Liver (tissue), 9 donors: ENCODE measurements around the gene TUBB3. TPM values are rescaled to one million over a fixed set of nuclear protein-coding genes. Genes with fewer than 3 reads are reported as not detected.

Experiments
- DNase-seq: peaks from one replicate; pipeline ENCODE4 v3.0.0-alpha.2; 2017; ENCODE audit warnings: low spot score
- H3K27ac ChIP-seq, 2 donors: one replicate each; pipeline ENCODE4 v1.7.0; 2013; ENCODE audit warnings: inconsistent platforms in 2 of 2, low read length in 2 of 2, control low read depth in 1 of 2, low read depth in 1 of 2, mild to moderate bottlenecking in 1 of 2
- H3K27me3 ChIP-seq, 4 donors: one replicate each; pipeline versions ENCODE4 v1.6.1 to v1.7.0; 2013; ENCODE audit warnings: low read length in 3 of 4, inconsistent platforms in 1 of 4, mild to moderate bottlenecking in 1 of 4, moderate library complexity in 1 of 4; ENCODE audit not compliant: control insufficient read depth in 4 of 4, insufficient read depth in 4 of 4
- H3K36me3 ChIP-seq, 4 donors: one replicate each; pipeline versions ENCODE4 v1.6.1 to v1.7.0; 2013; ENCODE audit warnings: low read length in 3 of 4, mild to moderate bottlenecking in 3 of 4, low read depth in 1 of 4, moderate library complexity in 1 of 4; ENCODE audit not compliant: control insufficient read depth in 4 of 4, insufficient read depth in 3 of 4
- H3K4me1 ChIP-seq, 4 donors: one replicate each; pipeline versions ENCODE4 v1.6.1 to v1.7.0; 2013; ENCODE audit warnings: low read length in 3 of 4, mild to moderate bottlenecking in 3 of 4, moderate library complexity in 1 of 4; ENCODE audit not compliant: control insufficient read depth in 4 of 4, insufficient read depth in 4 of 4
- H3K4me3 ChIP-seq, 3 donors: one replicate each; pipeline versions ENCODE4 v1.6.1 to v1.7.0; 2013; ENCODE audit warnings: low read length in 3 of 3, control low read depth in 1 of 3, low read depth in 1 of 3, mild to moderate bottlenecking in 1 of 3
- H3K9ac ChIP-seq, 2 donors: one replicate each; pipeline ENCODE4 v1.7.0; 2013; ENCODE audit warnings: low read length in 2 of 2, mild to moderate bottlenecking in 2 of 2, moderate library complexity in 2 of 2, control low read depth in 1 of 2, low read depth in 1 of 2
- H3K9me3 ChIP-seq, 4 donors: one replicate each; pipeline versions ENCODE4 v1.6.1 to v1.7.0; 2013; ENCODE audit warnings: low read length in 3 of 4; ENCODE audit not compliant: control insufficient read depth in 4 of 4
- CTCF ChIP-seq: fragments of 150-350 bp; IDR thresholded peaks from 2 replicates; pipeline ENCODE4 v1.5.1; 2017; ENCODE audit warnings: improper control_type of control experiment, low read depth, low read length; ENCODE audit not compliant: missing input control
- EGR1 ChIP-seq, 2 donors: IDR thresholded peaks; 2 replicates each; pipeline ENCODE4 v1.6.1; 2016 to 2018; ENCODE audit warnings: antibody characterized with exemption in 2 of 2, low read depth in 2 of 2
- FOXA1 ChIP-seq: IDR thresholded peaks from 2 replicates; pipeline ENCODE4 v1.6.1; 2016; ENCODE audit warnings: antibody characterized with exemption
- FOXA2 ChIP-seq: IDR thresholded peaks from 2 replicates; pipeline ENCODE4 v1.6.1; 2016; ENCODE audit warnings: antibody characterized with exemption
- GABPA ChIP-seq, 2 donors: IDR thresholded peaks in 1 of 2; conservative IDR thresholded peaks in 1 of 2; 2 replicates each; pipeline ENCODE4 v1.6.1; 2016; ENCODE audit warnings: antibody characterized with exemption in 2 of 2, mild to moderate bottlenecking in 1 of 2, moderate library complexity in 1 of 2
- HNF4A ChIP-seq, 2 donors: conservative IDR thresholded peaks; 2 replicates each; pipeline ENCODE4 v1.6.1; 2016; ENCODE audit warnings: antibody characterized with exemption in 2 of 2, mild to moderate bottlenecking in 2 of 2
- HNF4G ChIP-seq: IDR thresholded peaks from 2 replicates; pipeline ENCODE4 v1.6.1; 2016; ENCODE audit warnings: antibody characterized with exemption
- JUND ChIP-seq, 2 donors: IDR thresholded peaks; 2 replicates each; pipeline ENCODE4 v1.6.1; 2016; ENCODE audit warnings: antibody characterized with exemption in 2 of 2
- NR2F2 ChIP-seq: IDR thresholded peaks from 2 replicates; pipeline ENCODE4 v1.6.1; 2016; ENCODE audit warnings: antibody characterized with exemption
- RAD21 ChIP-seq, 2 donors: IDR thresholded peaks; 2 replicates each; pipeline ENCODE4 v1.6.1; 2016; ENCODE audit warnings: antibody characterized with exemption in 2 of 2, mild to moderate bottlenecking in 2 of 2
- RXRA ChIP-seq, 2 donors: IDR thresholded peaks; 2 replicates each; pipeline ENCODE4 v1.6.1; 2017 to 2018; ENCODE audit warnings: antibody characterized with exemption in 2 of 2, mild to moderate bottlenecking in 1 of 2
- SP1 ChIP-seq: IDR thresholded peaks from 2 replicates; pipeline ENCODE4 v1.6.1; 2018; ENCODE audit warnings: antibody characterized with exemption, mild to moderate bottlenecking
- TAF1 ChIP-seq: conservative IDR thresholded peaks from 2 replicates; pipeline ENCODE4 v1.6.1; 2016; ENCODE audit warnings: antibody characterized with exemption, mild to moderate bottlenecking
- YY1 ChIP-seq: IDR thresholded peaks from 2 replicates; pipeline ENCODE4 v1.6.1; 2016; ENCODE audit warnings: antibody characterized with exemption, mild to moderate bottlenecking
- WGBS: extraction: QIAGEN DNeasy Blood & Tissue Kit; methylation state at CpG from one replicate; pipeline ENCODE4 v1.1.7; 2013; 5-methylcytosine and 5-hydroxymethylcytosine counted together
- polyA plus RNA-seq, 2 donors: library from polyadenylated mRNA; stranded (reverse) in 1 of 2; unstranded in 1 of 2; fragments of 200-250 nt in 1 of 2; fragments of >200 nt in 1 of 2; fragmentation: Nextera tagmentation in 1 of 2; extraction: Ambion mirVana in 1 of 2; gene quantifications; one replicate each; pipeline versions ENCODE4 v1.2.1 to v1.2.3, GENCODE V29; 2013 to 2015
- total RNA-seq, 2 donors: library from RNA; depleted of rRNA; stranded (reverse); fragments of >200 nt; gene quantifications; one replicate each; pipeline ENCODE4 v1.2.3, GENCODE V29; 2014
- TF ChIP-seq, protein P1 (sequence below): IDR thresholded peaks from 2 replicates; pipeline ENCODE4 v1.6.1; 2016; ENCODE audit warnings: antibody characterized with exemption
- TF ChIP-seq, protein P2 (sequence below): IDR thresholded peaks from 2 replicates; pipeline ENCODE4 v1.6.1; 2016; ENCODE audit warnings: antibody characterized with exemption
- TF ChIP-seq, protein P3 (sequence below): IDR thresholded peaks from 2 replicates; pipeline ENCODE4 v1.6.1; 2016; ENCODE audit warnings: antibody characterized with exemption, mild to moderate bottlenecking
- TF ChIP-seq, protein P4 (sequence below): IDR thresholded peaks from 2 replicates; pipeline ENCODE4 v1.6.1; 2016; ENCODE audit warnings: antibody characterized with exemption
- donor health status: healthy.
- donor health status: healthy.
- donor health status: healthy.
- donor health status: healthy.
- donor health status: healthy.

Gene TUBB3
- total and polyA plus RNA-seq, 4 donors, result 0.17 to 0.89 (median 0.25) TPM; not detected in 1

GRCh38 chr16:89936034-89936433 is 12.9 kb downstream of the TUBB3 start:
- H3K27ac ChIP-seq, result no peak overlapping the region
- H3K4me3 ChIP-seq, result no peak overlapping the region
- H3K9me3 ChIP-seq, result no peaks in the 10 kb centered on the region
- WGBS, result 79% methylated on average over 13 of the region's 13 CpGs
- DNase-seq, result no peak
- H3K27me3 ChIP-seq, result peaks cover 0 to 2% (median 0%) of the 10 kb centered on the region in 4 donors
- no peak overlapping the region for H3K9ac ChIP-seq
- TF ChIP-seq, protein P1, sequence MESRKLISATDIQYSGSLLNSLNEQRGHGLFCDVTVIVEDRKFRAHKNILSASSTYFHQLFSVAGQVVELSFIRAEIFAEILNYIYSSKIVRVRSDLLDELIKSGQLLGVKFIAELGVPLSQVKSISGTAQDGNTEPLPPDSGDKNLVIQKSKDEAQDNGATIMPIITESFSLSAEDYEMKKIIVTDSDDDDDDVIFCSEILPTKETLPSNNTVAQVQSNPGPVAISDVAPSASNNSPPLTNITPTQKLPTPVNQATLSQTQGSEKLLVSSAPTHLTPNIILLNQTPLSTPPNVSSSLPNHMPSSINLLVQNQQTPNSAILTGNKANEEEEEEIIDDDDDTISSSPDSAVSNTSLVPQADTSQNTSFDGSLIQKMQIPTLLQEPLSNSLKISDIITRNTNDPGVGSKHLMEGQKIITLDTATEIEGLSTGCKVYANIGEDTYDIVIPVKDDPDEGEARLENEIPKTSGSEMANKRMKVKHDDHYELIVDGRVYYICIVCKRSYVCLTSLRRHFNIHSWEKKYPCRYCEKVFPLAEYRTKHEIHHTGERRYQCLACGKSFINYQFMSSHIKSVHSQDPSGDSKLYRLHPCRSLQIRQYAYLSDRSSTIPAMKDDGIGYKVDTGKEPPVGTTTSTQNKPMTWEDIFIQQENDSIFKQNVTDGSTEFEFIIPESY, result no peak
- TF ChIP-seq RAD21 (IDR thresholded peaks at IDR 0.05), result no peak
- TF ChIP-seq CTCF, result no peak
- TF ChIP-seq YY1, result no peak
- TF ChIP-seq, protein P2, sequence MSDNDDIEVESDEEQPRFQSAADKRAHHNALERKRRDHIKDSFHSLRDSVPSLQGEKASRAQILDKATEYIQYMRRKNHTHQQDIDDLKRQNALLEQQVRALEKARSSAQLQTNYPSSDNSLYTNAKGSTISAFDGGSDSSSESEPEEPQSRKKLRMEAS, result no peak
- TF ChIP-seq TAF1, result no peak
- H3K36me3 ChIP-seq, result no peaks in the 10 kb centered on the region
- H3K4me1 ChIP-seq, result no peaks in the 10 kb centered on the region

DNA sequence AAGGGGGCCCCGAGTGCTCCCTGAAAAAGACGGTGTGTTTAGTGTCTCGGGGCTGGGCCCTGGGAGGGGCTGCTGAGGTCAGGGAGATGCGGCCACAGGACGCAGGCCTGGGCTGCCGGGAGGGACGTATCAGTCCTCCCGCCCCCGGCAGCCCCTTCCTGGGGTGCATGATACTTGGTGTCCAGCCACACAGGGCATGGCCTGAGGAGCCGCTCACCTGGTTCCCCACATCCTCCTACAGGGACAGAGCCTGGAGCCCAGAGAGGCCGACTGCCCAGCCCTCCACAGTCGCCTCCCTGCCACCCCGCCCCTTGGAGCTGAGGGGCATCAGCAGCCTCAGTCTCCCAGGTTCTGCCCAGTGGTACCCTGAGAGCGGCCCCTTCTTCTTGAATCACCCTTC is 13.4 kb downstream of the TUBB3 start:
- no peaks in the 10 kb centered on the region for H3K36me3 ChIP-seq
- WGBS, result 90% methylated on average over 14 of the region's 14 CpGs
- H3K9ac ChIP-seq, result no peak overlapping the region

GRCh38 chr16:89936981-89937380 is 13.8 kb downstream of the TUBB3 start:
- H3K9me3 ChIP-seq, result no peaks in the 10 kb centered on the region
- WGBS, result 90% methylated on average over 20 of the region's 20 CpGs
- DNase-seq, result no peak
- no peak overlapping the region for H3K4me3 ChIP-seq
- no peaks in the 10 kb centered on the region for H3K4me1 ChIP-seq
- no peak overlapping the region for H3K27ac ChIP-seq
- H3K9ac ChIP-seq, result no peak overlapping the region
- no peaks in the 10 kb centered on the region for H3K27me3 ChIP-seq
- H3K36me3 ChIP-seq, result no peaks in the 10 kb centered on the region
- TF ChIP-seq HNF4A (conservative IDR thresholded peaks at IDR 0.05), result no peak
- no peak for TF ChIP-seq JUND (IDR thresholded peaks at IDR 0.05)
- no peak for TF ChIP-seq RXRA (IDR thresholded peaks at IDR 0.05)
- no peak for TF ChIP-seq YY1
- TF ChIP-seq CTCF, result no peak
- TF ChIP-seq GABPA (IDR thresholded peaks at IDR 0.05 in 1 of 2, conservative IDR thresholded peaks at IDR 0.05 in 1 of 2), result no peak
- TF ChIP-seq TAF1, result no peak
- no peak for TF ChIP-seq FOXA2
- TF ChIP-seq, protein P3, sequence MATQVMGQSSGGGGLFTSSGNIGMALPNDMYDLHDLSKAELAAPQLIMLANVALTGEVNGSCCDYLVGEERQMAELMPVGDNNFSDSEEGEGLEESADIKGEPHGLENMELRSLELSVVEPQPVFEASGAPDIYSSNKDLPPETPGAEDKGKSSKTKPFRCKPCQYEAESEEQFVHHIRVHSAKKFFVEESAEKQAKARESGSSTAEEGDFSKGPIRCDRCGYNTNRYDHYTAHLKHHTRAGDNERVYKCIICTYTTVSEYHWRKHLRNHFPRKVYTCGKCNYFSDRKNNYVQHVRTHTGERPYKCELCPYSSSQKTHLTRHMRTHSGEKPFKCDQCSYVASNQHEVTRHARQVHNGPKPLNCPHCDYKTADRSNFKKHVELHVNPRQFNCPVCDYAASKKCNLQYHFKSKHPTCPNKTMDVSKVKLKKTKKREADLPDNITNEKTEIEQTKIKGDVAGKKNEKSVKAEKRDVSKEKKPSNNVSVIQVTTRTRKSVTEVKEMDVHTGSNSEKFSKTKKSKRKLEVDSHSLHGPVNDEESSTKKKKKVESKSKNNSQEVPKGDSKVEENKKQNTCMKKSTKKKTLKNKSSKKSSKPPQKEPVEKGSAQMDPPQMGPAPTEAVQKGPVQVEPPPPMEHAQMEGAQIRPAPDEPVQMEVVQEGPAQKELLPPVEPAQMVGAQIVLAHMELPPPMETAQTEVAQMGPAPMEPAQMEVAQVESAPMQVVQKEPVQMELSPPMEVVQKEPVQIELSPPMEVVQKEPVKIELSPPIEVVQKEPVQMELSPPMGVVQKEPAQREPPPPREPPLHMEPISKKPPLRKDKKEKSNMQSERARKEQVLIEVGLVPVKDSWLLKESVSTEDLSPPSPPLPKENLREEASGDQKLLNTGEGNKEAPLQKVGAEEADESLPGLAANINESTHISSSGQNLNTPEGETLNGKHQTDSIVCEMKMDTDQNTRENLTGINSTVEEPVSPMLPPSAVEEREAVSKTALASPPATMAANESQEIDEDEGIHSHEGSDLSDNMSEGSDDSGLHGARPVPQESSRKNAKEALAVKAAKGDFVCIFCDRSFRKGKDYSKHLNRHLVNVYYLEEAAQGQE, result no peak
- no peak for TF ChIP-seq NR2F2
- no peak for TF ChIP-seq FOXA1

More for the DNA sequence above, 13.4 kb downstream of the TUBB3 start:
- Histone ChIP-seq H3K27me3 (no peaks in the 10 kb centered on the region), H3K4me3 (no peak overlapping the region), H3K4me1 (no peaks in the 10 kb centered on the region), H3K27ac (no peak overlapping the region), H3K9me3 (no peaks in the 10 kb centered on the region)
- DNase-seq, result no peak
- TF ChIP-seq NR2F2 (no peak), TAF1 (no peak), HNF4G (no peak), RAD21 (IDR thresholded peaks at IDR 0.05) (no peak), YY1 (no peak), FOXA1 (no peak), GABPA (IDR thresholded peaks at IDR 0.05 in 1 of 2, conservative IDR thresholded peaks at IDR 0.05 in 1 of 2) (no peak), FOXA2 (no peak), EGR1 (IDR thresholded peaks at IDR 0.05; ENCODE audit: low read depth in 2 of 2) (no peak), SP1 (no peak), JUND (IDR thresholded peaks at IDR 0.05) (no peak)
- TF ChIP-seq, protein P2, result no peak
- TF ChIP-seq, protein P4, sequence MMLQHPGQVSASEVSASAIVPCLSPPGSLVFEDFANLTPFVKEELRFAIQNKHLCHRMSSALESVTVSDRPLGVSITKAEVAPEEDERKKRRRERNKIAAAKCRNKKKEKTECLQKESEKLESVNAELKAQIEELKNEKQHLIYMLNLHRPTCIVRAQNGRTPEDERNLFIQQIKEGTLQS, result no peak
